ENCODE measurements around the gene SGK2.

SGK2 gene

GRCh38 chr20:43560974-43561373, 2.1 kb downstream of the SGK2 start:
- no peak for TF ChIP-seq CTCF (IDR thresholded peaks at IDR 0.05; ENCODE audit: insufficient read depth, low read depth, low read length, missing control alignments)
- DNase-seq (ENCODE audit: low read depth): no peak
- no peak overlapping the region for H3K4me3 ChIP-seq (ENCODE audit: low read length)

GRCh38 chr20:43563429-43563828, 4.6 kb downstream of the SGK2 start:
- no peak for TF ChIP-seq CTCF (IDR thresholded peaks at IDR 0.05; ENCODE audit: insufficient read depth, low read depth, low read length, missing control alignments)
- H3K4me3 ChIP-seq (ENCODE audit: low read length): no peak overlapping the region
- DNase-seq (ENCODE audit: low read depth): no peak

DNA sequence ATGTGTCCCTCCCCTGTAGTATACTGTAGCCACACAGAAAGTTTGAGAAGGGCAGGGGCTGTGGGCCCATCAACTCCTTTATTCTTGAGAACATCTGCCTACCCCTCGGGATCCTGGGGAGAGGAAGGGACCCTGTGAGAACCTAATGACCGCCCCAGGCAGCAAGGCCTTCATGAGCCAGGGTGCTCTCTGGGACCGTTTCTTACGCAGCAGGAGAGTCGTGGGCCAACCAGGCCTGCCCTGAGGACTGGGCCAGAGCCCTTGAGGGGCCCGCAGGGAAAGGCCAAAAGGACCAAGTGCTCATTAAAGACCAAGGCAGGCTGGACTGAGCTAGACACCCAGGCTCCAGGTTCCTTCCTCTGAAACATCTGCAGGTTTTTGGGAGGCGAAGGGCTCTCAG, 5.2 kb downstream of the SGK2 start:
- TF ChIP-seq CTCF (IDR thresholded peaks at IDR 0.05; ENCODE audit: insufficient read depth, low read depth, low read length, missing control alignments): no peak
- no peak overlapping the region for H3K4me3 ChIP-seq (ENCODE audit: low read length)

DNA sequence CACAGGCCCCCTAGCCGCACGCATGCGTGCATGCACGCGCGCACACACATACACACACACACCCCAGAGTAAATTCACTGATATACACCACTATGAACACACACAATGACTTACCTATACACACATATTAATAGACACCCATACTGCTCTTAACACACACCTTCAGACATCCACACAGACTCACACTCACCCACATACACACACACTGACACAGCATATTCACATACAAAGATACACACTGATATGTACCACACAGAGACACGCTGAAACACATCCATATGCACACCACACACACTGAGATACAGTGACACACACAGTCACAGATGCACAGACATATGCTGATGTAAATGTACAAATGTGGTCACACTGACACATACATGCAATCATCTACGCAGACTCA, 5.6 kb downstream of the SGK2 start:
- DNase-seq (ENCODE audit: low read depth): no peak
- H3K4me3 ChIP-seq (ENCODE audit: low read length): no peak overlapping the region
- TF ChIP-seq CTCF (IDR thresholded peaks at IDR 0.05; ENCODE audit: insufficient read depth, low read depth, low read length, missing control alignments): no peak

More for the DNA sequence above, 5.2 kb downstream of the SGK2 start:
- DNase-seq (ENCODE audit: low read depth): no peak

DNA sequence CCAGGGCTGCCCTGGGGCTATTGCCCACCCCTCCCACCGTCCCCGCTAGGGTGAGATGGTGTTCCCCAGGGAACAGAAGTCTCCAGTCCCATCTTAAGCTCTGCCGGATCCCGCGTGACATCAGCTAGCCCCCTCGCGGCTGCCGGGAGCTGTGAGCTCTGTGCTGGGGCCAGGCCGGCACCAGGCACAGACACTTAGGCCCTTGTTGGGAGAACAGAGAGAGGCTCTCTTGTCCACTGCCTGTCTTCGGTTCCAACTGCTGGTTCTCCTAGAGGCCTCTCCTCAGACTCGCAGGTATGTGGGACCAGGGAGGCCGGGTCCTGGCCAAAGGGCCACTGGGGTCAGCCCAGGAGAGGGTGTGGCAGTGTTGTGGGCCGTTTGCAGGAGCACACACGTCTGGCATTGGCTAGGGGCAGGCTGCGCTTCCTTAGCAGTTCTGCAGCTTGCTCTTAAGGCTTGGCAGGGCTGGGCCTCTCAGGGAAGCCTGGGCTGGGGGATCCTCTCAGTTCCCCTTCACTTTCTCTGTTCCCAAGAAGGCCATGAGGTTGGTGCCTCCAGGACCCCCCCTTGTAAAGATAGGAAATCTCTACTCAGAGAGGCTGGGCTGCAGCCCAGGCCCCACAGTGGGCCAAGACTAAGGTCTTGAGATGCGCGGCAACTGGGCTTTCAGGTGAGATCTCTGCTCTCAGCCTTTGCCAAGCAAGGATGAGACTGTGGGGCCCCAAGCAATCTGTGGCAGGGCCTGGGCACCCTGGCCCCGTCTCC, 6.3 kb downstream of the SGK2 start:
- no peak for TF ChIP-seq CTCF (IDR thresholded peaks at IDR 0.05; ENCODE audit: insufficient read depth, low read depth, low read length, missing control alignments)
- no peak for DNase-seq (ENCODE audit: low read depth)

GRCh38 chr20:43565758-43566104, 6.9 kb downstream of the SGK2 start:
- TF ChIP-seq CTCF (IDR thresholded peaks at IDR 0.05; ENCODE audit: insufficient read depth, low read depth, low read length, missing control alignments): no peak
- DNase-seq (ENCODE audit: low read depth): no peak

More for the DNA sequence above, 6.3 kb downstream of the SGK2 start:
- no peak overlapping the region for H3K4me3 ChIP-seq (ENCODE audit: low read length)

GRCh38 chr20:43567477-43567876, 8.7 kb downstream of the SGK2 start:
- DNase-seq (ENCODE audit: low read depth): no peak
- TF ChIP-seq CTCF (IDR thresholded peaks at IDR 0.05; ENCODE audit: insufficient read depth, low read depth, low read length, missing control alignments): no peak
- no peak overlapping the region for H3K4me3 ChIP-seq (ENCODE audit: low read length)

More at GRCh38 chr20:43565758-43566104, 6.9 kb downstream of the SGK2 start:
- no peak overlapping the region for H3K4me3 ChIP-seq (ENCODE audit: low read length)
